ENCODE measurements around the gene TMEM54.

The TMEM54 gene

DNA sequence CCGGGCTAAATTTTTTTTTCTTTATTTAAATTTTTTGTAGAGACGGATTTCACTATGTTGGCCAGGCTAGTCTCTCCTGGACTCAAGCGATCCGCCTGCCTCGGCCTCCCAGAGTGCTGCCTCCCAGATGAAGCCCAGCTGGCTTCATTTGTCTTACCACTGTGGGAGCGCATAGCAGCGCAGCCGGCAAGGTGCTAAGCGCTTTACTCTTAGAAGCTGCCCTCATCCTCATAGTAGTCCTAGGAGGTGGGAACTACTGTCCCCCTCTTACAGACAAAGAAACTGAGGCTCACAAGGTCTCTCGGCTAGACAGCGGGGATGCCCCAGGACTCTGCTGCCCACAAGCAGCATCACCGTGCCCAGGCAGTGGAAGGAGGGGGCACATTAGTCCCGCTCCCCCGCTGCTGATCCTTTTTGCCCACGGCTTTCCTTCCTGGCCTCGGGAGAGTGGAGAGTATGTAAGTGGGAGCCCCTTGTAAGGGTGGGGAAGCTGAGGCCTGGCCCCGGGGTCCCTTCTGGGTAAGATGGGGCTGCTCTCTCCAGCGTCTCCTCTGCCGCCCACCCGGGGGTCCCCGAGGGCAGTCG lies 726 bp downstream of the TMEM54 start:
- no peak for TF ChIP-seq CTCF (IDR thresholded peaks at IDR 0.05; ENCODE audit: insufficient read depth, low read depth, low read length, missing control alignments)
- DNase-seq (ENCODE audit: low read depth): no peak
- H3K4me3 ChIP-seq (ENCODE audit: low read depth, low read length): no peak overlapping the region

DNA sequence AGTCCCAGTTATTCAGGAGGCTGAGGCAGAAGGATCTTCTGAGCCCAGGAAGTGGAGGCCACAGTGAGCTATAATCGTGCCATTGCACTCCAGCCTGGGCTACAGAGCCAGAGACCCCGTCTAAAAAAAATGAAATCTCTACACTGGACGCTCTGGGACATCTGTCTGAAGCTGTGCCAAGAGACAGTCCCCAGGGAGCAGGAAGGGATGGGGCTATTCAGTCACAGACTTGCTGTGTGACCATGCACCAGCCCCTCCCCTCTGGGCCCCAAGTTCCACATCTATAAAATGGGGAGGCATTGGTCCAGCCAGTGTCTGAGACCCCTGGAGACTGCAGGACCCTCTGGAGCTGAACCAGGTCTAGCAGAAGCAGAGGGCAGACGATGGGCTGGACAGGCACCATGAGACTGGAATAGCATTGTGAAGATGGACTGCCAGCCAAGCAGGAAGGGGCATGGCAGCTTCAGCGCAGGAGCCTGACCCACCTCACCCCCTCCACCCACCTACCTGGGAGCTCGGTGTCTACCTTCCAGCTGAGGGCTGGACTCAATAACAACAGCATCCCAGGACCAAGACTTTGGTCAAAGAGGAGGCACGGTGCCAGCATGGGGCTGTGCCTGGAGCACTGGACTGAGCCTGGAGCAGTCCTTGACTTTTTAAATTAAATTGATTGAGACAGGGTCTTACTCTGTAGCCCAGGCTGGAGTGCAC lies 1.4 kb downstream of the TMEM54 start:
- TF ChIP-seq CTCF (IDR thresholded peaks at IDR 0.05; ENCODE audit: insufficient read depth, low read depth, low read length, missing control alignments): no peak
- no peak overlapping the region for H3K4me3 ChIP-seq (ENCODE audit: low read depth, low read length)
- DNase-seq (ENCODE audit: low read depth): no peak

GRCh38 chr1:32898958-32899357 lies 2.2 kb downstream of the TMEM54 start:
- no peak for DNase-seq (ENCODE audit: low read depth)

DNA sequence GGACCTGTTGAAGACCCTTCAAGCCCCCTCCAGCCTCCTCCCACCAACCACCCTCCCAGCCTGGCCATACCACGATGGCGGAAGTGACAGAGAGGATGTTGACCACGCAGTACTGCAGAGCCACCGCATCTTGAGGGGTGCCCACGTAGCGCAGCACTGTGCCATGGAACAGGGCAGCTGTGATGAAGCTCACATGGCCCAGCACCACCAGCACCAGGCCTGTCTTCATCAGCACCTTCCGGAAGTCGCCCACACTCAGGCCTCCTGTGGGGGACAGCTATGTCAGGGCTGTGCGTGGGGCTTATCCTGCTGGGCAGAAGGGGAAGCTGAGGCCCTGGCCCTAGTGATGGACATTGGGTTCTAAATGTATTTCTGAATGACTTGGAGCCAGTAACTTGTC lies 3.1 kb downstream of the TMEM54 start:
- H3K4me3 ChIP-seq (ENCODE audit: low read depth, low read length): no peak overlapping the region
- TF ChIP-seq CTCF (IDR thresholded peaks at IDR 0.05; ENCODE audit: insufficient read depth, low read depth, low read length, missing control alignments): no peak
- DNase-seq (ENCODE audit: low read depth): no peak

More at GRCh38 chr1:32898958-32899357, 2.2 kb downstream of the TMEM54 start:
- no peak overlapping the region for H3K4me3 ChIP-seq (ENCODE audit: low read depth, low read length)
- no peak for TF ChIP-seq CTCF (IDR thresholded peaks at IDR 0.05; ENCODE audit: insufficient read depth, low read depth, low read length, missing control alignments)

GRCh38 chr1:32897082-32898049 lies 3.8 kb downstream of the TMEM54 start:
- DNase-seq (ENCODE audit: low read depth): no peak
- no peak overlapping the region for H3K4me3 ChIP-seq (ENCODE audit: low read depth, low read length)
- TF ChIP-seq CTCF (IDR thresholded peaks at IDR 0.05; ENCODE audit: insufficient read depth, low read depth, low read length, missing control alignments): no peak

- H3K4me3 ChIP-seq (ENCODE audit: low read depth, low read length): no peak overlapping the region
- TF ChIP-seq CTCF (IDR thresholded peaks at IDR 0.05; ENCODE audit: insufficient read depth, low read depth, low read length, missing control alignments): no peak
- no peak for DNase-seq (ENCODE audit: low read depth)
Observed at GRCh38 chr1:32896451-32896850, 4.7 kb downstream of the TMEM54 start.

All from GM12865 (cell line).